Prostate gland (tissue), 2 donors: ENCODE measurements around the gene DEPDC1.

Source experiments
- POLR2A ChIP-seq: fragments of 450-650 bp; IDR thresholded peaks from one replicate; pipeline ENCODE4 v1.6.1; 2016; ENCODE audit warnings: antibody characterized with exemption, mild to moderate bottlenecking
- TF ChIP-seq, protein P1 (sequence below), 4 experiments: fragments of 200-600 bp in 2 of 4; fragments of 450-650 bp in 2 of 4; sonication (generic) in 2 of 4; IDR thresholded peaks; 1 replicate in 3 of 4; 2 replicates in 1 of 4; pipeline ENCODE4 v1.5.1; 2016 to 2019; ENCODE audit warnings: antibody characterized with exemption in 4 of 4, mild to moderate bottlenecking in 2 of 4, moderate library complexity in 2 of 4

GRCh38 chr1:68426594-68426993 is 70.3 kb downstream of the DEPDC1 start:
- TF ChIP-seq POLR2A, result no peak
- TF ChIP-seq, protein P1, sequence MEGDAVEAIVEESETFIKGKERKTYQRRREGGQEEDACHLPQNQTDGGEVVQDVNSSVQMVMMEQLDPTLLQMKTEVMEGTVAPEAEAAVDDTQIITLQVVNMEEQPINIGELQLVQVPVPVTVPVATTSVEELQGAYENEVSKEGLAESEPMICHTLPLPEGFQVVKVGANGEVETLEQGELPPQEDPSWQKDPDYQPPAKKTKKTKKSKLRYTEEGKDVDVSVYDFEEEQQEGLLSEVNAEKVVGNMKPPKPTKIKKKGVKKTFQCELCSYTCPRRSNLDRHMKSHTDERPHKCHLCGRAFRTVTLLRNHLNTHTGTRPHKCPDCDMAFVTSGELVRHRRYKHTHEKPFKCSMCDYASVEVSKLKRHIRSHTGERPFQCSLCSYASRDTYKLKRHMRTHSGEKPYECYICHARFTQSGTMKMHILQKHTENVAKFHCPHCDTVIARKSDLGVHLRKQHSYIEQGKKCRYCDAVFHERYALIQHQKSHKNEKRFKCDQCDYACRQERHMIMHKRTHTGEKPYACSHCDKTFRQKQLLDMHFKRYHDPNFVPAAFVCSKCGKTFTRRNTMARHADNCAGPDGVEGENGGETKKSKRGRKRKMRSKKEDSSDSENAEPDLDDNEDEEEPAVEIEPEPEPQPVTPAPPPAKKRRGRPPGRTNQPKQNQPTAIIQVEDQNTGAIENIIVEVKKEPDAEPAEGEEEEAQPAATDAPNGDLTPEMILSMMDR (IDR thresholded peaks at IDR 0.05), result no peak
